ENCODE data around the gene ZNF343.
A peak's percentile ranks its signal among the peaks of the same experiment; 100 is the strongest.
"Not testable (repeated sequence)": the region's sequence is repeated elsewhere in the genome, so short reads cannot be mapped to it uniquely, and the experiment has no call there.

The ZNF343 gene

DNA sequence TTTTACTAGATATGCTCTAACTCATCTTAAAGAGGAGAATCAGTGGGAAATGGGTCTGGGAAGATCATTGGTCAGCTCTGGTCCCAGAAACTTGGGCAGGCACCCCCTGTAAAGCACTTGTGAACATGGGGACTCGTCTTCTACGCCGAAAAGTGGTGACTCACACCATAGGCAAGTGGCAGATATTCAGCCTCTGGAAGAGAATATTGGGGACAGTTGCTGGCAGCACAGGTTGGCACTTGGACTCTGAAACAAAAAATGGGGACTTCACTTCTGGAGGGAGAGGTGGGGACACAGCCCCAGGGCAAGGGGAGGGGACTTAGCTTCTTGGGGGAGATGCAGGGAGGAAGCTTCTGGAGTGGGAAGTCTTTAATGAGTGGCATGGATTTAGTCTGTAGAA lies 11.9 kb upstream of the ZNF343 start:
- DNase-seq: no peak

DNA sequence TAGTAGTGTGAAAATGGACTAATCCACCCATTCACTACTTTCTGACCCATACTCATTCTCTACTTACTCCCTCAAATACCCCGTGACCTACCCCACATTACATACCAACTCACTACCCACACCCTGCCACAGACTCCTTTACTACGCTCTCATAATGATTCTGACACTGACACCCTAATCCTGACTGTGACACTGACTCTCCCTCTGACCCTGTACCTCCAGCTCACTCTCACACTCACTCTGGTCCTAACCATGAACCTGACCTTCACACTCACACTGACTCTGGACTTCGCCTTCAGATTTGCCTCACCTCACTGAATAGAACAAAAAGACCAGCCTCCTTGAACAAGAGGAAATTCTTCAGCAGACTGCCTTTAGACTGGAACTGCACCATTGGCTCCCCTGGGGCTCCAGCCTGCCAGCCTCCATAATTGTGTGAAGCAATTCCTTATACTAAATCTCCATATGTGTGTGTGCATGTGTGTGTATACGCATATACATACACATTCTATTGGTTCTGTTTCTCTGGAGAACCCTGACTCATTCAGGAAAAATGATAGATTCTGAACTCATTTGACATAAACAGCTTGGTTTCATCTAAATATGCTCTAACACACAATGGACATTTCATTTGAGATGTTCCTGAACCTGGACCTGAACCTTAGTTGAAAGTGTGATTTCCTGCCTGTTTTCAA lies 10.5 kb upstream of the ZNF343 start:
- DNase-seq: no peak

DNA sequence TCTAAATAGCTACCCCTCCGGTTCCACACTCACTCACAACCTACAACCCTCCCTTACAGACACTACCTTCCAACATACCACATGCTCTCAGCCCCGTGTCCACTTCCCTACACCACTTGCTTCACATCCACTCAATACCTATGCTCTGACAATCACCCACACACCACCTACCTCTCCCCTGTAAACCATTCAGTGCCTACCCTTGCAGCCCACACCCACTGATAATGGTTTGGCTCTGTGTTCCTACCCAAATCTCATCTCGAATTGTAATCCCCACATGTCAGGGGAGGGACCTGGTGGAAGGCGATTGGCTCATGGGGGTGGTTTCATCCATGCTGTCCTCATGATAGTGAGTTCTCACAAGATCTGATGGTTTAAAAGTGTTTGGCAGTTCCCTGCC lies 9.8 kb upstream of the ZNF343 start:
- no peak for DNase-seq

- DNase-seq: no peak
Observed at GRCh38 chr20:2518096-2518495, 9.4 kb upstream of the ZNF343 start.

DNA sequence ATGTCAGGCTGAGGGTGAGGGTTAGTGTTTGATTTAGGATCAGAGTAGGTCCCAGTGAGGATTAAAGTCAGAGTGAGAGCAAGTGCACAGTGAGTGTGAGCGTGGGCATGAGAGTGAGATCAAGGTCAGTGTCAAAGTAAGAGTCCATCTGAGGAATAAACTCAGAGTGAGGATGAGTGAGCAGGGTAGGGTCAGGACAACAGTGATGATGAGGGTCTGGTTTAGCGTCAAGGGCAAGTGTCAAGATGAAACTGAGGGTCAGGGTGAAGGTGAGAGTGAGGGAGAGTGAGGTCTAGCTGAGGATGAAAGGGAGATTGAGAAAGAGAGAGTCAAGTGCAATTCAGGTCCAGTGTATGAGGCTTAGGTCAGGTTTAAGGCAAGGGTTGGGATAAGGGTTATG lies 7.7 kb upstream of the ZNF343 start:
- DNase-seq: no peak

GRCh38 chr20:2515203-2515602 lies 6.5 kb upstream of the ZNF343 start:
- DNase-seq: no peak

- no peak for DNase-seq
Observed at GRCh38 chr20:2509794-2510193, 1.1 kb upstream of the ZNF343 start.

- DNase-seq: no peak
Observed at GRCh38 chr20:2509468-2509781, 710 bp upstream of the ZNF343 start.

DNA sequence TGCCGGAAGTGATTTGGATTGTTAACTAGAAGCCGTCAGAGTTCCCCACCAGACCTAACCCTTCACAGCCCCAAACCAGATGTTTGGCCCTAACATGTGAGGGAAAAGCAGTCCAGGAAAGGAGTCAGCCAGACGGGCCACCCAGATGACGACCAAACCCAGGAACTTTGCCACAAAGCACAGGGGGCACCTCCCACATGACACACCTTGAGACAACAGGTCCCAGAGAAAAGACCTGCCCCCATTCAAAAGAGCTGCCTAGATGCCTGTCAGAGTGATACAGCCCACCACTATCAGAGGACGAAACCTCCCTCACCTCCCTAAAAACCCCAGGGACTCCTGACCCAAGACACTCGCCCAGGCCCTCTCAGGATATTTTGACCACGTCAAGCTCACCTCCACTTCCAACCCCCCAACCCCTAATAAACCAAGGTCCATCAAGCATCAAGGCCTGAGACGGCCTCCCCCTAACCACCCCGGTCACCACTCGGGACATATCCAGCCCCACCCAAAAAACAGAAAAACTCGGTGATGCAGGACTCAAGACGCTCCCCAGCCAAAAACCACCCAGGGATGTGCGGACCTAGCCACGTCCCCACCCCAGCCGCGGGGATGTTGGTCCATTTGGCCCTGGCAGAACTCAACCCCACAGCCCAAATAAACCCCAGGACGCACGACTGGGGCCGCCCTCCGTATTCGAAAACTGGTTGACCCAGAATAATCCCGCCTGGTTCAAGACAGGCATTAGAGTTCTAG lies 662 bp downstream of the ZNF343 start:
- DNase-seq: no peak

DNA sequence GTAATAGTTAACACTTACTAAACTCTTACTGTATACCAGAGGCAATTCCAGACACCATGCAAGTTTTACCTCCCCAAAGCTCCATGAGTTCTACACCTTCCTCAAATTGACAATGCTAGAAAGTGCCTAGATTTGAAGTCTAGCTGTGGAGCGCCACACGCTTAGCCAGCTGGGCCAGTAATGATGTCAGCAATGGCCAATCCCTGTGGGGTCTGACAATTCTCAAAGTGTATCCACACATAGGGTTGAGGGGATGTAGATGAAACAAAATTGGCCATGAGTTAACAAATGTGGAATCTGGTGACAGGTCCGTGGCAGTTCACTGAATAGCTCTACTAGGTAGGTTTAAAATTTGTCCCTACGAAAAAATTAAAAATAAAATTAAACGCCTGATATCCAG lies 1.3 kb downstream of the ZNF343 start:
- no peak for DNase-seq

GRCh38 chr20:2506426-2506825 lies 2.3 kb downstream of the ZNF343 start:
- DNase-seq: not testable (repeated sequence)

DNA sequence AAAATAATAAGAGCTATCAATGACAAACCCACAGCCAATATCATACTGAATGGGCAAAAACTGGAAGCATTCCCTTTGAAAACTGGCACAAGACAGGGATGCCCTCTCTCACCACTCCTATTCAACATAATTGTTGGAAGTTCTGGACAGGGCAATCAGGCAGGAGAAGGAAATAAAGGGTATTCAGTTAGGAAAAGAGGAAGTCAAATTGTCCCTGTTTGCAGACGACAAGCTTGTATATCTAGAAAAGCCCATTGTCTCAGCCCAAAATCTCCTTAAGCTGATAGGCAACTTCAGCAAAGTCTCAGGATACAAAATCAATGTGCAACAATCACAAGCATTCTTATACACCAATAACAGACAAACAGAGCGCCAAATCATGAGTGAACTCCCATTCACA lies 3.9 kb downstream of the ZNF343 start:
- DNase-seq: not testable (repeated sequence)

GRCh38 chr20:2502808-2503384 lies 5.8 kb downstream of the ZNF343 start:
- not testable (repeated sequence) for DNase-seq

GRCh38 chr20:2485661-2486060 lies 23.1 kb downstream of the ZNF343 start:
- no peak for DNase-seq

GRCh38 chr20:2485080-2485479 lies 23.6 kb downstream of the ZNF343 start:
- no peak for DNase-seq

DNA sequence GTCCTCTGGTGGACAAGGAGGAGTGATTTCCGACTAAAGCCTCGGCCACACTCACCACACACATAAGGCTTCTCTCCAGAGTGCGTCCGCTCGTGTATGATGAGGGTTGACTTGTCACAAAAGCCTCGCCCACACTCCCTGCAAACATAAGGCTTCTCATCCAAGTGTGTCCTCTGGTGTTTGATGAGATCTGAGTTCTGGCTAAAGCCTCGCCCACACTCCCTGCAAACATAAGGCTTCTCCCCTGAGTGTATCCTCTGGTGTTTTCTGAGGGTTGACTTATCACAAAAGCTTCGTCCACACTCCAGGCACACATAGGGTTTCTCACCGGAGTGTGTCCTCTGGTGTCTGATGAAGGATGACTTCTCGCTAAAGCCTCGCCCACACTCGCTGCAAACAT lies 25.2 kb downstream of the ZNF343 start:
- no peak for DNase-seq

DNA sequence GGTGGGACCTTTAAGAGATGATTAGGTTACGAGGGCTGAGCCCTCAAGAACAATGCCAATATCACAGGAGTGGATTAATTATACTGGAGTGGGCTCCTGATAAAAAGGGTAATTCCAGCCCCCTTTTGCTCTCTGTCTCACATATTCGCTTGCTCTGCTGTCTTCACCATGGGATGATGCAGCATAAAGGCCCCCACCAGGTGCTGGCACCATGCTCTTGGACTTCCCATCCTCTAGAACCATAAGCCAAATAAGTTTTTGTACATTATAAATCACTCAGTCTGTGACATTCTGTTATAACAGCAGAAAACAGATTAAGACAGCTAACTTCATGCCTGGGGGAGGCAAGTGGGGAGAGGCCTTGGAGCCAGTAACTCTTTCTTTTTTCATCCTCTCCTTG lies 28.3 kb downstream of the ZNF343 start:
- DNase-seq: no peak

DNA sequence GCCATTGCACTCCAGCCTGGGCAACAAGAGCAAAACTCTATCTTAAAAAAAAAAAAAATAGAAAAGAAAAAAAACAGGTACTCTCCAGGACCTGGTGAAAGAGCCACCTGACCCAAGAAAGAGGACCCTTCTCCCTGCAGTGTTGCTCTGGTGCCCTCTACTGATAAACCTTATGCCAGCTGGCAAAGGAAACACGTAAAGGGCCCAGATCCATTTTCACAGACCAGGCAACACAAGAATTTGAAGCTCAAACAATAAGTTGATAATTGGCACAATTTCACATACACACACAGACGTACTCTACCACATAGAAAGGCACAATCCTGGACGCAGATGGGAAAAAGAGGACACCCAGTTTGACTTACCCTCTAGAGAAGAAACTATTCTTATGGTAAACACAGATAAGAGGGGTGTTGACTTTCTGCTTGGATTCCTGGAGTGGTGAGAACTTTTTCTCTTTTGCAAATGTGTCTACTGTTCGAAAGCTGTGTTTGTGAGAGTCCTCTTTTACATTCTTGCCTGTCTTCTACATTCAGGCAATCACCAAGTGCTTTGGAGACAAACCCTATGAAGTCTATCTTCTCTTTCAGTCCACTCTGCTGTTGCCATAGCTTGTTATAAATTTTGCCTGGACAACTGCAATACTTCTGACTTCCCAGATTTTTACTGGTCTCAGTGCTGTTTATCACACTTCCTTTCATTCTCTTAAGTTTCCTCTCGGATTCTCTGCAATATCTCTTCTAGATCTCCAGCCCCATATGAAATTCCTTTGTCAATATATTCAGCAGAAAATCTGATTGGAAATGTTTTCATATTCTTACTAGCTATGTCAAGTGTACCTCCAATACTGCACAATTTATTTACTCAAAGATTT lies 31.7 kb downstream of the ZNF343 start:
- peak; percentile 19 for DNase-seq

DNA sequence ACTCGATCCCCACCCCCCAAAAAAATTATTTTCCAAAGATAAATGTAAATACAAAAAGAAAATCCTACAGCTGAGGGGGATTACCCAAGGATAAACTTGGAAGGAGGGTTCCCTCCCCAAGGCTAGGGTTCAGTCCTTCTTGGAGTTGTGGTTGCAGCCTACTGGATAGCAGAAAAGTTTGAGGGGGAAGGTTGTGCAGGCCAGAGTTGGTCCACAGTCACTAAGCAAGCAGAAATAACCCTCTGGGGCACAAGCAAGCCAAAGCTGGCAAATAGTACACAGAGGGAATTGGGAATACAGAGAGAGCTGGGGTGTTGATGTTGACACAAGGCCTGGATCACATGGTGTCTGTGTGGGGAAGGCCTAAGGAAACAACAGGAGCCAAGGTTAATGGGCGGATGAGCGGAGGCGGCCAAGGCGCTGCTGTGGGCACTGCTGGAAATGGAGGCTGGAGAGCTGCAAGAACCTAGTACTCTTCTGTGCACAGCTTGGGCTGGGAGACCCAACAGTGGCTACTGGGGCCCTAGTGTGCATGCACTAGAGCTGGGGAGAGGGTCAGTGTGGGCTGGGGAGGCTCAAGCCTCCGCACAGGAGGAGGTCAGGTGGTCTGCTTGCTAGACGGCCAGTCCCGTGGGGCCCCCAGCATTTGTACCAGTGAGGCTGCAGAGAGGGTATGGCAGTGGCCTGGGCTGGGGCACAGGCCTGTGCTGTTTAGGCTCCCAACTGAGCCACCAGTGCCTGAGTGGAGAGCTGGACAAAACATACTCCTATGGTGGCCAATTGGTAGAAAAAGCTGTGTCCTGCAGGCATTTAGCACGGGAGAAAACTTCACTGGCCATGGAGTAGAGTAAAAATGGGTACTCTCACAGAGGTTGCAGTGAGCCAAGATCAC lies 32.6 kb downstream of the ZNF343 start:
- no peak for DNase-seq

DNA sequence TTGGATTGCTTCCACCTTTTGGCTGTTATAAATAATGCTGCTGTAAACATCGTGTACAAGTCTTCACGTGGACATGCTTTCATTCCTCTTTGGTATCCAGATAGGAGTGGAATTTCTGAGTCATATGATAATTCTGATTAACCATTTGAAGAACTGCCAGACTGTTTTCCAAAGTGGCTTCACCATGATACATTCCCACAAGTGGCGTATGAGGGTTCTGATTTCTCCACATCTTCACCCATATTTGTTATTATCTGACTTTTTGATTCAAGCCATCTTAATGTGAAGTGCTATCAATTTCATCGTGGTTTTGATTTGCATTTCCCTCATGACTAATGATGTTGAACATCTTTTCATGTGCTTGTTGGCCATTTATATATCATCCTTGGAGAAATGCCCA lies 35.2 kb downstream of the ZNF343 start:
- DNase-seq: no peak

GRCh38 chr20:2470423-2471193 lies 38.1 kb downstream of the ZNF343 start, which contains the start of gene SNRPB:
SNRPB (minus strand) TSS chr20:2470789; CDS start chr20:2470690, 99 bp downstream.
- peak; percentile 98 for DNase-seq
